Measurements from ENCODE around the gene OSTN.

GRCh38 chr3:191314109-191314728 lies 115.2 kb downstream of the OSTN start:
- TF ChIP-seq POLR2AphosphoS5 (IDR thresholded peaks at IDR 0.05) (no peak), CTCF (IDR thresholded peaks at IDR 0.05) (no peak), POLR2A (IDR thresholded peaks at IDR 0.05) (no peak)
